Measurements from ENCODE around the gene CBFA2T3. TPM values are rescaled to one million over a fixed set of nuclear protein-coding genes. Genes with fewer than 3 reads are reported as not detected.

CBFA2T3 gene
- total RNA-seq, 4 donors from 2014 or later: 3.5 to 35.5 (median 6.8) TPM

DNA sequence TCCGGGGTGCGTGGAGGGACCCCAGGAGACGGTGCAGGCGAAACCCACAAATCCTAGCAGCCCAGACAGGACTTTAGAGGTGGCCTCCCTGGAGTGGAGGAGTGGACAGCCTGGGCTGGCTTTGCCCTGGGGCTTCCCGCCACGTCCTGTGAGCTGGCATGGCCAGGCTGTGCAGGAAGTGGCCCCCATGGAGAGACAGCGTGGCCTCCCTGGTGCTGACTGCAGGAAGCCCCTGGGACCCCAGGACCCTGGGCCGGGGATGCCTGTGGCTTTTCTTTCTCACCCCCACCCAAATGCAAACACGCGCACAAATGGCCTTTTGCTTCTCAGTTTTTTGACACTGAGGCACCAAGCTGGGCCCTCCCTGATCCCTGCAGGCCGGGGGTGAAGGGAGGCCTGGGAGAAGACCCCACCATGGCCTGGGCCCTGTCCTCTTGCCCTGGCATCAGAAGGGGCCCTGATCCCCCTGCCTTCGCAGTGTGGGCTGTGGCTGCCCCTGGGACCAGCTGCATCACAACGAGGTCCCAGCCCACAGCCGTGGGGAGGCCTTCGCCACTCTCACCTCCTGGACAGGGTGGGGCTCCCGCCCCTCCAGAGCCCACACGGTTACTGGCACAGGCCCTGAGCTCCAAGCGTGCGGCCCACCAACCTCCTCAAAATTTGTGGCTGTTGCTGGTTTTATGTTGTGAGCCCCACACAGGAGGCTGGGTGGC lies 58.9 kb downstream of the CBFA2T3 start:
- Histone ChIP-seq H3K36me3 (no peaks in the 10 kb centered on the region), H3K27ac (no peak overlapping the region), H3K27me3 (no peaks in the 10 kb centered on the region), H3K4me3 (no peak overlapping the region), H3K4me1 (peaks cover 0 to 23% (median 13%) of the 10 kb centered on the region in 4 donors), H3K9me3 (no peaks in the 10 kb centered on the region)
- TF ChIP-seq POLR2A (IDR thresholded peaks at IDR 0.05) (no peak), CTCF (IDR thresholded peaks at IDR 0.05) (no peak)
- no peak for DNase-seq

GRCh38 chr16:88917146-88917914 lies 59.7 kb downstream of the CBFA2T3 start:
- H3K9me3 ChIP-seq: no peaks in the 10 kb centered on the region
- no peaks in the 10 kb centered on the region for H3K27me3 ChIP-seq
- no peak for DNase-seq

GRCh38 chr16:88915639-88916327 lies 61.2 kb downstream of the CBFA2T3 start:
- H3K27ac ChIP-seq: no peak overlapping the region
- H3K4me1 ChIP-seq: peaks cover 0 to 10% (median 5%) of the 10 kb centered on the region in 4 donors
- TF ChIP-seq CTCF (IDR thresholded peaks at IDR 0.05) (no peak), POLR2A (IDR thresholded peaks at IDR 0.05) (no peak)
- DNase-seq: no peak
- H3K9me3 ChIP-seq: no peaks in the 10 kb centered on the region
- no peak overlapping the region for H3K4me3 ChIP-seq
- no peaks in the 10 kb centered on the region for H3K27me3 ChIP-seq
- no peaks in the 10 kb centered on the region for H3K36me3 ChIP-seq

More at GRCh38 chr16:88917146-88917914, 59.7 kb downstream of the CBFA2T3 start:
- H3K4me3 ChIP-seq: no peak overlapping the region
- no peaks in the 10 kb centered on the region for H3K36me3 ChIP-seq
- no peak for TF ChIP-seq POLR2A (IDR thresholded peaks at IDR 0.05)
- no peak for TF ChIP-seq CTCF (IDR thresholded peaks at IDR 0.05)
- H3K4me1 ChIP-seq: peaks cover 0 to 17% (median 12%) of the 10 kb centered on the region in 4 donors
- H3K27ac ChIP-seq: no peak overlapping the region

GRCh38 chr16:88914750-88915368 lies 62.1 kb downstream of the CBFA2T3 start:
- Histone ChIP-seq H3K4me1 (peaks cover 0 to 7% (median 1%) of the 10 kb centered on the region in 4 donors), H3K4me3 (no peak overlapping the region), H3K9me3 (no peaks in the 10 kb centered on the region), H3K27me3 (no peaks in the 10 kb centered on the region), H3K27ac (no peak overlapping the region), H3K36me3 (no peaks in the 10 kb centered on the region)
- no peak for DNase-seq
- TF ChIP-seq CTCF (IDR thresholded peaks at IDR 0.05) (no peak), POLR2A (IDR thresholded peaks at IDR 0.05) (no peak)

GRCh38 chr16:88913870-88914269 lies 63.1 kb downstream of the CBFA2T3 start:
- TF ChIP-seq CTCF (IDR thresholded peaks at IDR 0.05) (no peak), POLR2A (IDR thresholded peaks at IDR 0.05) (no peak)
- Histone ChIP-seq H3K4me1 (peaks cover 0 to 7% (median 1%) of the 10 kb centered on the region in 4 donors), H3K36me3 (no peaks in the 10 kb centered on the region), H3K27ac (no peak overlapping the region), H3K4me3 (no peak overlapping the region), H3K27me3 (no peaks in the 10 kb centered on the region), H3K9me3 (no peaks in the 10 kb centered on the region)
- DNase-seq: no peak
